GM13977 (cell line): ENCODE data around the gene OPCML.

ENCODE experiments used
- DNase-seq: peaks from one replicate; pipeline ENCODE4 v3.0.0; 2012; ENCODE audit warnings: low spot score
- in situ Hi-C: fragments of 300-500 bp; cut with MboI; formaldehyde crosslinking; loops from one replicate; pipeline ENCODE4 v1.12.0; 2022; ENCODE audit warnings: low sequenced_read_pairs, low pct_unique_long_range_greater_than_20kb, mixed read lengths, inconsistent platforms; ENCODE audit not compliant: unreplicated experiment
- TF ChIP-seq, protein P1 (sequence below): IDR thresholded peaks from 2 replicates; pipeline ENCODE4 v1.5.1; 2012; ENCODE audit warnings: mild to moderate bottlenecking, control low read depth; ENCODE audit not compliant: insufficient read depth; ENCODE audit errors: extremely low read depth, missing control alignments

OPCML gene

DNA sequence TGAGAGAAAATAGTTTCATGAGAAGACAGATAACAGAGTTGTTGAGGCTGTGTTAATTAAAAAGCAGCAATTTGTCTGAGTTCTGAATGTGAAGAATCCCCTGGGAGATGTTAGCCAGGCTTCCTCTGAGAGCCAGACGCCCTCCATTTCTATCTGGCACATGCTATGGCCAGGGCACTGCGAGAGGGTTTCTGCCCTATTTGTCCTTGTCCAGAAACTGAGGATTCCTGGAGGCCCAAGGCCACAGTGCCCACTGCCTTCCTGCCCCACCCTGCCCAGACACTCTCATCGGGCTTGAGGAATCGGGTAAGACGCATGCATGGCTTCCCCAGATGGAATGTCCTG lies 484.6 kb downstream of the OPCML start:
- in situ Hi-C loops = no loop called here
- DNase-seq = no peak
- TF ChIP-seq, protein P1, sequence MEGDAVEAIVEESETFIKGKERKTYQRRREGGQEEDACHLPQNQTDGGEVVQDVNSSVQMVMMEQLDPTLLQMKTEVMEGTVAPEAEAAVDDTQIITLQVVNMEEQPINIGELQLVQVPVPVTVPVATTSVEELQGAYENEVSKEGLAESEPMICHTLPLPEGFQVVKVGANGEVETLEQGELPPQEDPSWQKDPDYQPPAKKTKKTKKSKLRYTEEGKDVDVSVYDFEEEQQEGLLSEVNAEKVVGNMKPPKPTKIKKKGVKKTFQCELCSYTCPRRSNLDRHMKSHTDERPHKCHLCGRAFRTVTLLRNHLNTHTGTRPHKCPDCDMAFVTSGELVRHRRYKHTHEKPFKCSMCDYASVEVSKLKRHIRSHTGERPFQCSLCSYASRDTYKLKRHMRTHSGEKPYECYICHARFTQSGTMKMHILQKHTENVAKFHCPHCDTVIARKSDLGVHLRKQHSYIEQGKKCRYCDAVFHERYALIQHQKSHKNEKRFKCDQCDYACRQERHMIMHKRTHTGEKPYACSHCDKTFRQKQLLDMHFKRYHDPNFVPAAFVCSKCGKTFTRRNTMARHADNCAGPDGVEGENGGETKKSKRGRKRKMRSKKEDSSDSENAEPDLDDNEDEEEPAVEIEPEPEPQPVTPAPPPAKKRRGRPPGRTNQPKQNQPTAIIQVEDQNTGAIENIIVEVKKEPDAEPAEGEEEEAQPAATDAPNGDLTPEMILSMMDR = no peak

DNA sequence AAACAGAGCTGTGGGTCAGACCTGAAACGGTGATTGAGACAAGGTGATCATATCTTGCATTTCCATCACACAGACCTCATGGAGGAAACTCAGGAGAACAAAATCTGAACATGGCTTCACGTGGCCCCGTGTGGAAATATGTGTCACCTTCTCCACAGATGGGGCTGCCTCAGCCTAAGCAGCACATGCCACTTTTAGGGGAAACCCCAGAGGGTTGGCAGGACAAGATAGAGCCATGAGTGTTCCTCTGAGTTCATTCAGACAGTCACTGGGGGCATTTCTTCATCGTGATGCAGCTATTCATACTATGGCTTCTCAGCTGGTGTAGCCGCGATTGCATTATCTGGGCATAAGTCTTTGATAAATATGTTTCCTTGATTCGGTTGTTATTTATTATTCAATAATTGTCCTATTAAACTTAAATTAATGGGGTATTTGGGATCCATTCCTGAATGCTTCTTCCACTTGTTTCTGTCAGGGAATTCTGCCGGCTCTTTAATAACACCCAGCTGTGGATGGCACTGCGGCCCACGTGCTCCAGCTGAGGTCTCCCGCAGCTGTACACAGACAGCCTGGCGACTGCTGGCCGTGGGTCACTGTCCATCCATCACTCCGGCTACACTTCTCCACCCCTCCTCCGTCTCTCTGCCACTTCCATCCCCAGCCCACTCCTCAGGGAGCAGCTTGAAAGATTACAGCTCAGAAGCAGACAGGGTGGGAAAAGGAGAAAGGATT lies 485.1 kb downstream of the OPCML start:
- TF ChIP-seq, protein P1 = no peak
- in situ Hi-C loops = no loop called here
- no peak for DNase-seq

DNA sequence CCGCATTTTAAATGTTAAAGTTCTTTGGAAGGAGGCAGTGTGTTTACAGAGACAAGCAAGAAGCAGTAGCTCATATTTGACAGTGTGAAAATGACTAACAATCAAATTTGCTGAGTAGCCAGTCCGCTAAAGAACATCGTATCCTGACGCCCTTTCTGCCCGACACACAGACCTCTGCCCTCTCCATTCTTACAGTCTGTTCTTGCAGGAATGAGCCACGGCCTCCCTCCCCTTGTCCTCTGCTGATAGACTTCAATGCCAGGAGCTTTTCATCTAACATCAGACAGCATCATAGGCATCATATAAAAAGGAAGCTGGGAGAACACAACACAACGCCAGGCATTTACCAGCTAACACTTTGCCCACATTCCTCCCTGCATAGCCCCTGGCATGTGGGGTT lies 486.0 kb downstream of the OPCML start:
- in situ Hi-C loops = no loop called here
- DNase-seq = no peak
- TF ChIP-seq, protein P1 = no peak

DNA sequence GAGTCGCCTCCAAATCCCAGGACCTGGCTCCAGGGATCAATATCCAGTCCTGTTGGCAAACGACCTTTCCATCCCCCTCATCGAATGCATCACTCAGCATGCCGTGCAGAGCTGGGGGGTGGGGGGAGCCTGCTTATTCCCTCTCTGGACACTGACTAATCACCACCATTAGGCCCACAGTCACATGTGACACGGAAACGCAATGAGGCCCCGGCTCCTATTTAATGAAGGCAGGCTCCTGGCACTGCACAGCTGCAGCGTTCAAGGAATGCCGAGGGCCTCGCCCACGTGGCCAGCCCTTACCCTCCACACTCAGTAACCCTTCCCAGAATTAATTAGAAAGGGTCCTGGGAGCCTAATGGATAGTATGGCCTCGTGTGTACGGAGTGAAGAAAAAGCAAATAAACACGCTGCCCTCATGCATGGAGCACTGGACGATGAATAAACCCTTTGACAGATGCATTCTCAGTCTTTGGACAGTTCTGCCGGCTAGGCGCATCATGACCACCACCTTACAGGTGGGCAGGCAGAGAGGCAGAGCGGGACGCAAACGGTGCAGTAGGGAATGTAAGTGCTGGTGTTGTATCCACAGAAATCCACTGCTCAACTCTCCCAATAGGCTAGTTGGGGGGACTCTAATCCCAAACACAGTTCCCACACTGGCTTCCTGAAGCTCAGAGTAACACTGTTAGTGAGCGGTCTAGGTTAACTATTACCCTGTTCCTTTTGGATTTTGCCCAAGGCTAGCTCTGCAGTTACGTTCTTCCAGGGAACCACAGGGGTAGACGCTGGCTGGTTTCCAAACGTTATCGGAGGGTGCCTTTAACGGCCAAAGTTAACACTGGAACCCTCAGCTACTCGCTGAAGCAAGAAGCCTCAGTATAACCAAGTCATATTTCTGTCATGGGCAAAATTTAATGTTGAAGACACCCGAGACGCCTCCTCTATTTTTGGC lies 490.1 kb downstream of the OPCML start:
- no peak for DNase-seq
- TF ChIP-seq, protein P1 = no peak
- in situ Hi-C loops = no loop called here

DNA sequence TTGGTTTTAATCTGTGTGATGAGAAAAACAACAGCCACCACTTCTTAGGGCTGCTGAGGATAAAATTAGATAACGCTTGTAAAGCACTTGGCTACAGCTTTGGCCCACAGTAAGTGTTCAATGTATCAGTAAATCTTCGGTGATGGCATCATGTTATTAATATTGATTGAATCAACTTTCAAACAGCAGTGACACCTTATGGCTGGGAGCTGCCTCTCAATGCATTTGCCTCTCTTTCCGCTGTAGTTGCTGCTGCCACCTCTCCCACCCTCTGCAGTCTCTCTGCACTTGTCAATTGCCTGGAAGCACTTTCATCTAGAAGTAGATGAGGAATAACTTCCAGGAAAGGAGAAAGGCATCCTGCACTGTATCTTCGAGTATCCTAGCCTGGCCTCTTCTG lies 491.1 kb downstream of the OPCML start:
- DNase-seq = no peak
- TF ChIP-seq, protein P1 = no peak
- in situ Hi-C loops = no loop called here

DNA sequence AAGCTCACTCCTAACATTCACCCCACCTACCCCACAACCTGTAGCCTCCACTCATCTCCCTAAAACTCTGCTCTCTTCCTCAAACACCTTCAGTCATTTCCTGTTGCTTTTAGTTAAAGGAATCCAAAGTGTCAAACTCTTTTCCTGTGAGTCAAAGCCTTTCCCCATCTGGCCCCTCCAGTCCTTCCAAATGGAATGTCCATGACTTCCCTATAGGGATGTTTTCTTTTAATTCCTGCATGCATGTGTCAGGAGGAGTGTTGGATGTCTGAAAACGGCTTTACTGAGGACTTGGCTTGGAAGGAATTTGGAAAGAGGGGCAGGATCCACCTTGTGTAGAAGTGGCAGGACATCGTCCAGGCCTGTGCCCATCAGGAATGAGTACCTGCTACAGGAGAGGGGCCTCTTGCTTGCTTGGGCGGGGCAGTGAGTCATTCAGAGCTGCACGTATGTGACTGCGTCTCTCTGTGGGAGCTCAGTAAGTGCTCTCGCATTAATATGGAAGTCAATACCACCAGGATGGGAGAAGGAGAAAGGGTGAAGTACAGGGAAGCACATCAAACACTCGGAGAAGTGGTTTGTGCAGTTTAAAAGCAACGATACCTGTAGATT lies 491.9 kb downstream of the OPCML start:
- in situ Hi-C loops = no loop called here
- no peak for DNase-seq
- TF ChIP-seq, protein P1 = no peak
